HEK293 (cell line): Measurements from ENCODE around the gene MISP.

Source experiments
- GFI1B ChIP-seq: fragments of 450-650 bp; formaldehyde crosslinking; IDR thresholded peaks from 2 replicates; pipeline ENCODE4 v1.5.1; 2016; ENCODE audit warnings: missing biosample characterization, missing genetic modification characterization
- HIC1 ChIP-seq: fragments of 450-650 bp; formaldehyde crosslinking; IDR thresholded peaks from 2 replicates; pipeline ENCODE4 v1.5.1; 2016; ENCODE audit warnings: missing biosample characterization, missing genetic modification characterization
- HOXC10 ChIP-seq: sonication (generic); formaldehyde crosslinking; IDR thresholded peaks from 2 replicates; pipeline ENCODE4 v1.8.1; 2023; ENCODE audit warnings: mild to moderate bottlenecking, missing genetic modification reagents
- KLF10 ChIP-seq: fragments of 450-650 bp; IDR thresholded peaks from 2 replicates; pipeline ENCODE4 v1.5.1; 2018; ENCODE audit warnings: missing biosample characterization, mild to moderate bottlenecking, missing genetic modification characterization
- KLF8 ChIP-seq: fragments of 450-650 bp; formaldehyde crosslinking; IDR thresholded peaks from 2 replicates; pipeline ENCODE4 v1.5.1; 2016; ENCODE audit warnings: missing biosample characterization, missing genetic modification characterization
- PRDM10 ChIP-seq: fragments of 450-650 bp; formaldehyde crosslinking; IDR thresholded peaks from 2 replicates; pipeline ENCODE4 v1.5.1; 2016; ENCODE audit warnings: missing biosample characterization, missing genetic modification characterization
- ZBTB11 ChIP-seq: fragments of 450-650 bp; formaldehyde crosslinking; conservative IDR thresholded peaks from 2 replicates; pipeline ENCODE4 v1.5.1; 2016; ENCODE audit warnings: low read depth, missing biosample characterization, missing genetic modification characterization
- ZNF223 ChIP-seq: fragments of 450-650 bp; formaldehyde crosslinking; IDR thresholded peaks from 2 replicates; pipeline ENCODE4 v1.5.1; 2016; ENCODE audit warnings: missing biosample characterization, missing genetic modification characterization
- ZNF449 ChIP-seq: fragments of 450-650 bp; formaldehyde crosslinking; IDR thresholded peaks from 2 replicates; pipeline ENCODE4 v1.5.1; 2017; ENCODE audit warnings: missing biosample characterization, mild to moderate bottlenecking, missing genetic modification characterization, moderate library complexity
- ZNF561 ChIP-seq: fragments of 450-650 bp; IDR thresholded peaks from 2 replicates; pipeline ENCODE4 v1.5.1; 2018; ENCODE audit warnings: missing biosample characterization, missing genetic modification characterization, borderline replicate concordance
- ZNF639 ChIP-seq: fragments of 450-650 bp; formaldehyde crosslinking; IDR thresholded peaks from 2 replicates; pipeline ENCODE4 v1.5.1; 2016; ENCODE audit warnings: missing biosample characterization, missing genetic modification characterization

The MISP gene

GRCh38 chr19:800360-801029, 49.6 kb downstream of the MISP start (continued):
- TF ChIP-seq PRDM10 (peak; percentile 66), HIC1 (tag by site-specific recombination) (0 out of 2 replicates have a peak, but pooled peaks have one; percentile 10), ZBTB11 (tag by site-specific recombination) (no peak), KLF8 (tag by site-specific recombination) (no peak), KLF10 (tag by site-specific recombination) (no peak), ZNF639 (no peak), ZNF561 (tag by site-specific recombination) (no peak), ZNF449 (tag by site-specific recombination) (peak; percentile 50; the same call in 1 of the 2 replicates), HOXC10 (CRISPR knock-in tag) (no peak), GFI1B (tag by site-specific recombination) (no peak), ZNF223 (tag by site-specific recombination) (no peak)
- TF ChIP-seq, all 188 proteins: peak for 4
